GM21447 (cell line): Measurements from ENCODE around the gene MGLL.
A peak's percentile ranks its signal among the peaks of the same experiment; 100 is the strongest.

Source experiments
- ATAC-seq: cut with Tn5 transposase; IDR thresholded peaks from one replicate; pipeline ENCODE4 v1.9.1; 2021; ENCODE audit not compliant: unreplicated experiment

Gene MGLL

DNA sequence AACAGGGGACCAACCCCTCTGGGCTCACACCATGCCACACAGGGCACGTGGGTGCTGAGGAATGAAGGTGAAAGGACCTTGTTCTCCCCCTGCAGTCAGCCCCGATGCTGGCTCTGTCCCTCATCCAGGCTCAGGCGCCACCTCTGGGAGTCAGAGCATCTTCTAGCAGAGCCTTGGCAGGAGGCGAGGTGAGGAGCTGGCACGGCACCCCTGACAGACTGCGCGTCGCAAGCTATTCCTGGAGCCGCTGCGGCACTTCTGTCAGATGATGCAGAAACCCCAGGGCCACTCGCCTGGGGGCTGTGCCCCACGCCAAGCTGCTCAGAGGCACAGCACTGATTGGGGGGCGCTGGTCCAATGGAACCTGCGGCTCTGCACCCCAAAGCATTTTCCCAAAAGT lies 62.0 kb downstream of the MGLL start:
- no peak for ATAC-seq

DNA sequence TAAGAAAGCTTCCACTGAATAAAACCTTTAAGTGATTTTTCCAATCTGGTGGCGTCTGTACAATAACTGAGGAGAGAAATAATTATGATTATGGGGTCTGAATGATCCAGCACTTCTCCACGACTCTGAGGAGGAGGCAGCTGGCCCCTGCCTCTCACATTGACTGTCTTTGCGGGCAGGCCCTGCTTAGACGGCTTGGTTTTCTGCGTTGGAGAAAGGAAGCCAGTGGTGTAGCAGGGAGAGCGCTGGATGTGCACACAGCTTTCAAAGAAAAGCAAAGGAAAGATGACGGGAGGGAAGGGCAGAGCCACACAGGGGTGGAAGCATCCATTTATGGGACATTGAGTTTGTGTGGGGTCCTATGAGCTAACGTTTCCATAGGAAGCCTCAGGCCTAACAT lies 62.5 kb downstream of the MGLL start:
- no peak for ATAC-seq

DNA sequence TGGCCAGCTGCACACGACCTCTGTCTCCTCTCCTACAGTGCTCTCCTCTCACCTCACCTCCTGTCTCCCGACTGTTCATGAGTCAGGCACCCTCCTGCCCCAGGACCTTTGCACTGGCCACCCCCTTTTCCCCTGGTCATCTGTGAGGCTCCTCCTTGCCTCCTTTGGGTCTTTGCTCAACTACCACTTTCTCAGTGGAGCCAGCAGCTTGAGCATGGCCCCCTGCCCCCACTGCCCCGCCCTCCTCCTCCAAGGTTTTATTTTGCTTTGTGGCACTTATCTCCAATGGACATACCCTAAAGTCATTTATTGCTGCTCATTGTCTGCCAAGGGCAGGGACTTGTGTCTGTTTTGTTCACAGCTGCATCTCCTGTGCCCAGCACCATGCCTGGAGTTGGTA lies 64.3 kb downstream of the MGLL start:
- no peak for ATAC-seq

DNA sequence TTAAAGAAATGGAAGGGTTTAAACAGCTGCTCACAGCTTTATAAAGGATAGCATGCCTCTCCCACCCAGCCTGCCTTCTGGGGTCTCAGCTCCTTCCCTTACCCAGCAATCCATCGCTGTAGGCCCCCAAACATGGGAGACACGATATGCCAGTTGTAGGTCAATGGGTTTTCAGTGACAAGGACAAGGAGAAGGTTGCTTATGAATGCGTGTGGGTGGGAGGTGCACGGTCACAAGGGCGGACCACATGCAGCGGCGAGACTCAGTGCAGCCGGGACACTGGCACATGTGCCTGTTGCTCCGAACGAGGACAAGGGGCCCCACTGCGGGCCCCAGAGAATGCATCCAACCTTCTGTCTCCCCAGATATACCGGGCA lies 67.0 kb downstream of the MGLL start:
- ATAC-seq, result peak; percentile 5

GRCh38 chr3:127754411-127755304 lies 67.7 kb downstream of the MGLL start:
- peak; percentile 21 for ATAC-seq

GRCh38 chr3:127753898-127754410 lies 68.4 kb downstream of the MGLL start:
- peak; percentile 16 for ATAC-seq

DNA sequence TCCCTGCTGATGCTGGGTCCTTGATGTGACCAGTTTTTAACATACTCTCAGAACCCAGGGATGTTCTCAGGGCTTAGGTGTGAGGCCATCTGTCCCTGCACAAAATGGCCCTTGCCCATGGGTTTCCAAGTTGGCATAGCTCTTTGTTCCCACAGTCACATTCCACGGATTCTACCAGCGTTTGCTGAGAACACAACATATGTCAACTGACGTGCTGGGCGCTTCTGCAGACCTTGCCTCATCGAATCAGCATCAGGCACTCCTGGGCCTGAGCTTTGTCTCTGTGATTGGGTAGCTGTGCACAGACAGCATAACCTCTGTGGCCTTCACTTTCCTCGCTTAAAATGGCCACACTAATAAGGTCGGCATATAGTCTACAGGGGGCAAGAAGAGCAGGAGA lies 69.0 kb downstream of the MGLL start:
- ATAC-seq, result no peak

DNA sequence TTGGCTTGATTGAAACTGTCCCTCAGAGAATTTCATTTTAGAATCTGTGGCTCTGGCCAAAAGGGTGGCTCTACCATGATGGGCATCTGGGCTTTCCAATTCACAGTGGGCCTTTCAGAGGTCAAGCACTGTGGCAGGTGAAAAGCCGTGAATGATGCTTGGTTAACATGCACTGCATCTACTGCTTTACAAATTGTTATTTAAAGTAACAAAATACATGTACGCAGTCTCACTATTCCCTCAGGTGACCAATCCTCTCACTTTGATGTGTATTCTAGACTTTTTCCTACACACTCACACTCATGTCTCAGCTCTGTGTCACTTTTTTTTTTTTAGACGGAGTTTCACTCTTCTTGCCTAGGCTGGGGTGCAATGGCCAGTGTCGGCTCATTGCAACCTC lies 70.5 kb downstream of the MGLL start:
- no peak for ATAC-seq

GRCh38 chr3:127751163-127751621 lies 71.1 kb downstream of the MGLL start:
- ATAC-seq, result no peak

DNA sequence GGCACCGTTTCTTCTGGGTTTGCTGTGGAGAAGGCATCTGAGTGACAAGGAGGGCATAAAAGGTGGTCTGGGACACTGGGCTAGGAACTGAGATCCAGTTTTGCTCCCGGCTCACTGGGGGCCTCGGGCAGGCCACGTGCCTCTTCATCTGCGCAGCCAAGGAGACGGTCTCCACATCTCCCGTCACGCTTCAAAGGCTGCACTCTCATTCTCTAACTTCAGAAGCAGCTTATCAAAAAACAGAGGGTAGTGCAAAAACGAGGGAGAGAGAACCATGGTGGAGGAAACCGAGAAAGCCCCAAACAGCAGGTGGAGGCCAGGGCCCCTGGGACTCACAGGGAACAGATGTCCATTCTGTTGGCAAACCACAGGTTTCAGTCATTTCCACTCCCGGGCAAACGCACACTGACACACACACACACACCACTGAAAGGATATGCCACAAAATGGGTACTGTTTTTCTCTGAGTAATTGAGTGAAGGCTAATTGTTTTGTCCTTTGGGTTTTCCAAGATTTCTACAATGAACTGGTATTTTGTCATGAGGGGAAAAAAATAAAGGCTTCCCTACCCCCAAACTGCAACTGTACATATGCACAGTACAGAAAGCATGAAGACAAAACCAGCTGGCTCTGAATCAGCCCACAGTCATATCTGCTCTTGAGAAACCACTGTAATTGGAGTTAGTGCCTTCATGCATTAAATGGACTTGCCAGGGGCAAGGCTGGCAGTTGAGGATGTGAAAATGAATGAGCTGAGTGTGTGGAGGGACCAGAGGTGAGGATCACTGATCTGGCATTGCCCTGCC lies 71.9 kb downstream of the MGLL start:
- peak; percentile 27 for ATAC-seq

- ATAC-seq, result no peak
Observed at GRCh38 chr3:127749787-127750225, 72.5 kb downstream of the MGLL start.

- ATAC-seq, result no peak
Observed at GRCh38 chr3:127749361-127749760, 73.0 kb downstream of the MGLL start.

GRCh38 chr3:127748754-127749327 lies 73.5 kb downstream of the MGLL start:
- ATAC-seq, result no peak

GRCh38 chr3:127747751-127748521 lies 74.4 kb downstream of the MGLL start:
- ATAC-seq, result no peak

DNA sequence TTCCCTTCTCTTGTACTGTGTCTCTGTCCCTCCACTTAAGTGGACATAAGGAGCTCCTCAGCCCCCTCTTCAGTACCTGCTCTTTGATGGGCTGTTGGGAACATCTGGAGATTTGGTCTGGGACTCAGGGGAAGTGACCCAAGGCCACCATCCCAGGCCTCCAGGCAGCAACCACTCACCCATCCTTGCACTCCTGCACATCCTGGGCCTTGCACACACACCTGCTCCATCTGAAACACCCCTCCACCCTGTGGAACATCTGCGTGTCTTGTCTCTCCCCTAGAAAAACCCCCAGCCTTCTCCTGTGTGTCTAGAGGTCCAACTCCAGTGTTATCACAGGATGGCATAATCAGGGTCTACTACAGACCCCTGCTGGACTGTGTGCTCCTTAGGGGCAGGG lies 75.2 kb downstream of the MGLL start:
- no peak for ATAC-seq

DNA sequence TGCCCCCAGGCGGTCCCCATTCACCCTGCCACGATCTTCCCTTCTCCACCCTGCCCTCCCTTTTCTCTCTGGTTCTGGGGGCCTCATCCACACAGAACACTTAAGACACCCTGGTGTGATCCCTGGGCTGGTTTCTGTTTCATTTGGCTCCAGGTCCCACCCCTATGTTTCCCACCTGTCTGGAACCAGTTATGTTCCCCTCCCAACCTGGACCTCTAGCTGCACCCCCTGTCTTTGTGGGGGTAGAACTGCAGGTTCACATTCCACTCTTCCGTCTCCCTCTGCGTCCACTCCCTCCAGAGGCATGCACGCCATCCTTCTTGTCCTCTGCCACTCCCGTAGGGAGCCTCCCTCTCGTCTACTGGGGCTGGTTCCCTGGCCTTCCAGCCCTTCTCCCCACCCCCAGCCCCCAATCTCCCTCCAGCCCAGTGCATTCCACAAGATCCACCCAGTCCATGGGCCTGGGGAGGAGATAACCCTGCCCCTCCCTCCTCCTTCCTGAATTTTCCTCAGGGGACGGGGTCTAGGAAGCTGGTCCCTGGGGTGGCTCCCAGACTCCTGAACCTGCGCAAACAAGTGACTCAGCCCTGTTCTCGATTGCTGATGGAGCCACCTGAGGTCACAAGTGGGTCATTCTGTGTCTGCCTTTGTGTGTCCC lies 75.8 kb downstream of the MGLL start:
- ATAC-seq, result no peak

DNA sequence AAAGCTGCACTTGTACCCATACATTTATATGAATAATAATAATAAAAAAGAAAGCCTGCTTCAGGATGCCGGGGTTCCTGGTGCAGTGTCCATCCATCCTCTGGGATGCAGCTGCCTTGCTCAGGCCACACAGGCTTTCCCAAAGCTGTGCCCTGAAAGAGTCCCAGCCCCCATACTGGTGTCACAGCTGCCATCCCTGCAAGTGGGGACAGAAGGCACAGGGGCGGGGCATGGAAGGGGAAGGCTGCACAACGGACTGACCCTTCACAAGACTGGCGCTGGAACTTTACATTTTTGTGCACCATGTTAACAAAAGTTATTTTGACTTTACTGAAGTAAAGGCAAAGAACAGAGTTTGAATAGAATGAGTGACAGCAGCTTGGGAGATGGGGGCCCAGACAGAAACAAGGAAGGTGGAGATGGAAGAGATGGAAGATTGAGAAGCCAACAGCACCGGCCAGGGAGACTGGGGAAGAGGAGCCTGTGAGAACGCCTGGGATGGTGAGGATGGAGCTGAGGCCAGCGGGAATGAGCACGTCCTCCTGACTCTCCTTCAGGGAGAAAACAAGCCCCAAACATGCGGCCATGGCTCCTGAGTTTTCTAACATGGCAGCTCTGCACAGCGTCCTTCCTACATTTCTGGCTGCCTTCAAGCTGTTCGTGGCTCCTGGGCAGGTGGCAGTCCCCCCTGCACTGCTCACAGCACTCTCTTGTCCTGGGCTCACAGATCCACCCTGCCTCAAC lies 76.5 kb downstream of the MGLL start:
- no peak for ATAC-seq

GRCh38 chr3:127744875-127745274 lies 77.4 kb downstream of the MGLL start:
- ATAC-seq, result no peak

- no peak for ATAC-seq
Observed at GRCh38 chr3:127744253-127744815, 78.0 kb downstream of the MGLL start.
